ENCODE measurements around the gene RAB31.

The RAB31 gene

GRCh38 chr18:9792565-9793245 lies 84.6 kb downstream of the RAB31 start:
- no peak for DNase-seq

DNA sequence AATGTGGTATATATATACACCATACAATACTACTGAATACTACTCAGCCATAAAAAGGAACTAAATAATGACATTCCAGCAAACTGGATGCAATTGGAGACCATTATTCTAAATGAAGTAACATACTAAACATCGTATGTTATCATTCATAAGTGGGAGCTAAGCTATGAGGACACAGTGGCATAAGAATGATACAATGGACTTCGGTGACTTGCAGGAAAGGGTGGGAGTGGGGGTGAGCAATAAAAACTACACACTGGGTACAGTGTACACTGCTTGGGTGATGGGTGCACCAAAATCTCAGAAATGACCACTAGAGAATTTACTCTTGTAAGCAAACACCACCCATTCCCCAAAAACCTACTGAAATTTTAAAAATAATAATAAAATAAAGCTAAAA lies 87.9 kb downstream of the RAB31 start:
- DNase-seq, result no peak

GRCh38 chr18:9796935-9797549 lies 88.9 kb downstream of the RAB31 start:
- DNase-seq, result no peak

GRCh38 chr18:9802175-9803062 lies 94.3 kb downstream of the RAB31 start:
- DNase-seq, result no peak

DNA sequence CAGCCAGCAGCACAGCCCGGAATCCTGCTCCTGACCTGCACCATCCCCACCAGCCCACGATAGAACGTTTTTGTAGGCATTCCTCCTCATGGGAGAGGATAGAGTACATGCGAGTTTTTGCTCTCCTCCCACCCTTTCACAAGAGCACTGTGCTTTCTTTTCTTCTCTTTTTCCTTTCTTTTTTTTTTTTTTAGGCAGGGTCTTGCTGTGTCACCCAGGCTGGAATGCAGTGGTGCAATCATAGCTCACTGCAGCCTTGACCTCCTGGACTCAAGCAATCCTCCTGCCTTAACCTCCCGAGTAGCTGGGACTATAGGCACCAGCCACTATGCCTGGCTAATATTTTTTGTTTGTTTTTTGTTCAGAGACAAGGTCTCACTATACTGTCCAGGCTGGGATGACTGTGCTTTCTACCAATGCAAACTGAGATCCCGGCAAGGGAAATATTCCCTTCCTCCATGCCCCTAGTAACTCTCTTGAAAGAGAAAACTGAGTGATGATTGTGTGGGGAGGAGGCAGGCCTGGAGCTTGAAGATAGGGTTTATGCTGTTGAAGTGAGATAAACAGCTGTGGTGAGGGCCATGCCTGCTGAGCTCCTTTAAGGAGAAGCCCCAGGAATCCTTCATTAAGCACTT lies 95.1 kb downstream of the RAB31 start:
- no peak for DNase-seq

DNA sequence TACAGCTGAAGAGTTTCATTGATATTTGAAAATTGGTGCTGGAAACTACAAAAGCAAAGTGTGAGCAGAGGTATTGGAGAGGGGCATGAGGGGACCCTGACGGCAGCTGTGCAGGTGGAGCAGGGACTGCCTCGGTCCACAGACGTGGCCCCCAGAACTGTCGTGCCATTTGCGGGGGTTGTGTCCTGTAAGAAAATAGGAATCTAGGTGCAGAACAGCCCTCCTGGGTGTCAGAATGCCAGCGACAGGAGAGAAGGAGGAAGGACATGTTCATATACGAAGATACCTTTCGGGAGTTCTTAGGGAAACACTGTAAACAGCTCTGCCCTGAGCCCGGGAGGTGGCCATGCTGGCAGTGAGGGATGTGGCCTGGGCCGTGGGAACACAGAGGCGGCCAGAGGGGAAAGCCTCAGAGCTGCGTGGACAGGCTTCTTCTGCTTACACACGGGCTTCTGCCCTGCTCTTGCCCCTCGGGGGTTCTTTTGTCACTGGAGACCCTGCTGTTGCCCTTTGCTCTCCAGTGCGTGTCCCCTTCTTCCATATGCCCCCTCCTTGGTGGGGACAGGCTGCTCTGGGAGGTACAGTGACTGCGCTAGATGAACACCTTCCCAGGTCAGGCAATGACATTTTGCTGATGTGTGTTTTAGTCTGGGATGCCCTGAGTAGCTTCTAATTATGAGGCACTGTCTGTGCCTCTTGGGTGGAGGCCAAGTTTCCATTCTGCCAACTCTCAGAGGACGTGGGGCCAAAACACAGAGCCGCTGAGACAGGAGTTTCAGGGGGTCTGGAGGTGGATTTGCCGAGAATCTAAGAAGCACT lies 95.8 kb downstream of the RAB31 start:
- DNase-seq, result no peak

DNA sequence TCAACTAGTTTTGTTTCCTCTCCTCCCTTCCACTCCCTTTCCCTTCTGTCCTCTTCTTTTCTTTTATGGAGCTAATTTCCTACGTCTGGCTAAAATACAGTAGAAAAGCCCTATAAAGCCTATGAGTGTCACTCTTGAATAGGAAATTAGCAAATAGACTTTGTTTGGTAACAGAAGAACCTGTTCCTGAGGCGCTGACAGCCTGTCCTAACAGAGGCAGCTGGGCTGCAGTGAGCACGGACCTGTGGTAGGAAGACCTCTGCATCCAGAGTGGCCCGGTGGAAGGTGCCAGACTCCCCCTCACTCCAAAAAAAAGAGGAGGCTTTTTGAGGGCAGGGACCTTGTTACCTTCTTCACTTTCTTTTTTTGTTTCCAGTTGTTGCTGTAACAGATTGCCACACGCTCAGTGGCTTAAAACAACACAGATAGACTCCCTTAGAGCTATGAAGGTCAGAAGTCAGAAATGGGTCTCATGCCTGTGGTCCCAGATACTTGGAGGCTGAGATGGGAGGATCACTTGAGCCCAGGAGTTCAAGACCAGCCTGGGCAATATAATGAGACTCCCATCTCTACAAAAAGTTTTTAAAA lies 96.5 kb downstream of the RAB31 start:
- DNase-seq, result peak in 1 of 2 experiments; percentile 19

DNA sequence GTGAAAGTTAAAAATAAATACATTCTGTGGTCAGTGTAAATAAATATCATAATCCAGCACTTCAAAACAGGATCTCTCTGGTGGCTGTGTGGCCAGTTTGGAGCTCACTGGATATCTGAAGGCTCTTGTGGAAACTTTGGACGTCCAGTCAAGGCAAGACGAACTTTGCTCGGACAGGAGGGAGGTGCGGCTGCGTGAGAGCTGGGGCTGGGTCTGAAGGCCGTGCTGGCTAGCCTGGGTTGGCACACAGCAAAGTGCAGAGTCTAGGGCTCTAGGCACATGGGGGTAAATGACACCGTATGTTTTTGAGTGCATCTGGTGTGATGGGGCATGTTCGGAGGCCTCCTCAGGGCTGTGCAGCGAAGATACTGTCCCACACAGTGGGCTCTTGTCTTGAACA lies 98.8 kb downstream of the RAB31 start:
- DNase-seq, result no peak

GRCh38 chr18:9808295-9809241 lies 100.5 kb downstream of the RAB31 start:
- no peak for DNase-seq

DNA sequence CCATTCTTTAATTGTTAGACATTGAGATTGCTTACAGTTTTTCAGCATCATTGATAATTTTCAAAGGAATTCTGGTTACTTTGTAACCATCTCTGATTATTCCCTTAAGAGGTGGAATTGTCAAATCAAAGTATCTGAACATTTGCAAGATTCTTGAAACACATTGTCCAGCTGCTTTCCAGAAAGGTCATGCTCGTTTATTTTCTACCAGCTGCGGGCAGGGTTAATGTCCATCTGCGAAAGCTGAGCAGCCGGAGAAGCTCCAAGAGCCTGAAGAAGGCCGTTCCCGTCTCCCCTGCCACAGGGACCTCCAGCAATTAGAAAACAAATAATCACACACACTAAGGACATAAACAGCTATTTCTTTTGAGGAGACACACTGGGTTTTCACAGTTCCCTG lies 101.6 kb downstream of the RAB31 start:
- DNase-seq, result no peak

DNA sequence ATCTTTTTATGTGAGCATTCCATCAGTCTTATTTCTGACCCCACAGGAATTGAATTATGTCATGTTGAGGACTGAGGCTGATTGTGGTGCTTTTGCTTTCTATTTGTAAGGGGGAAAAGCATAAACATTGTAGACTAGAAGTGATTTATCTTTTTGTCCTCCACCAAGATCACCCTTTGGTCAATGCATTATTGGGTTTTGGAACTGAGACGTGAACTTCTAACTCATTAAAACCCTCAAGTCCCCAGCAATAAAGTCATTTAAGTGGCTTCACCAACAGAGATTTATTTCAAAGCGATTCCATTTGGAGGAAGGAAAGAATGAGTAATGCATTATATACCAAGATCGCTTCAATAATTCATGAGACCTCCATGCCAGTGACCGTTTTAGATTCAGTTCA lies 102.2 kb downstream of the RAB31 start:
- no peak for DNase-seq

DNA sequence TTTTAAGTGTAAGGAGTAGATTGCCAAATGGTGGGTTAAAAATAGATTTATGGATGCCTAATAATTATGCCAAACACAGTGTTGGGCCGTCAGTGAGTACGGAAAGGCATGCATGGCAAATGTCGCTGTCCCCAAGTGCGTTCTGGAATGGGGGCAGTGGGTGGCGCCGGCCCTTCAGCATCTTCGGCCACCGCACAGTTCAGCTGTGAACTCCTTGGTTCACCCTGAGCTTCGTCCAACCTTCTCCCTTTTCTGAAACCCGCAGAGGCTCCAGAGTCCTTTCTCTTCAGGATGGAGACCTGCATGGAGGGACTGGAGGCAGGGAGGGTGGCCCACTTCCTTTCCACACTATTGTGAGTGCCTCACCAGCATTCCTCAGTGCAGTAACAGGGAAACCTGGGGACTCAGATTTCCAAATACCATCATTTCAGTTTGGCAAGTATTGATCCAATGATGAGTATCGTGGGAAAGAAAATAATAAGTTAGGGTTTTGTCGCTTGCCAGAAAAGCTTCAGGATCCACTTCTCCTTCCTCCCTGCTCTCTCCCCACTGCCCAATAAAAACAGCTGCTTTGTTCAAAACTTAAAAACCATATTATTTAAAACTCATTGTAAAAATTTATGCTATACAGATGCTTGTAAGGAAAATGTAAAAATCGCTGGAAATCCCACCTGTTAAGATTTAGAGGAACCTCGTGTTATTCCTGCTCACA lies 103.0 kb downstream of the RAB31 start:
- no peak for DNase-seq

DNA sequence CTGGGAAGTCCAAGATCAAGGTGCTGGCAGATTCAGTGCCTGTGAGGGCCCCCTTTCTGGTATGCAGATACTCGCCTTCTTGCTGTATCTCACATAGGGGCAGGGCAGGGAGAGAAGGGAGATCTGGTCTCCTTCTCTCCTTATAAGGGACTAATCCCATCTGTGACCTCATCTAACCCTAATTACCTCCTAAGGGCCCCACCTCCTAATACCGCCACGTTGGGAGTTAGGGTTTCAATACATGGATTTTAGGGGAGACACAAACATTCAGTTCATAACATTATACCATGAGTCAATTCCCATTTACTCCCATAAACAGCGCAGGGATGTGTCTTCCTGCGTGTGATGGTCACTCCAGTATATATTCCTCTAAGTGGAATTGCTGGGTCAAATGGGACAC lies 103.9 kb downstream of the RAB31 start:
- no peak for DNase-seq

DNA sequence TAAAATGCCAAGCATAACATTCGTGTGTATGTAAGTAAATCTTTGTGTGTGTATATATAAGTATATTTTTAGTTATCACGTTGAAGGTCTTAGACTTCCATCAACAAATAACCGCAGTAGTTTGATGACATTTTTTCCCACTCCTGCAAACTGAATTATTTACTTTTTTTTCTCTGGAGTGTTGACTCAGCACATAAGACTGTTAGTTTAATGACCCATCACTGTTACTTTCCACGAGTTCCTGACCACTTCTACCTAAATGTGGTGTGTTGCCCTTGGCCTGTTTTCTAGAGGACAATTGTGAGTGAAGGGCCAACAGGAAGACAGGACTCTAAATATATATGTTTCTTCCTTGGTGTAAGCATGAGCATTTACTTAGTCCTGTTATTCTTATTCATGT lies 106.3 kb downstream of the RAB31 start:
- DNase-seq, result peak in 1 of 2 experiments; percentile 34

DNA sequence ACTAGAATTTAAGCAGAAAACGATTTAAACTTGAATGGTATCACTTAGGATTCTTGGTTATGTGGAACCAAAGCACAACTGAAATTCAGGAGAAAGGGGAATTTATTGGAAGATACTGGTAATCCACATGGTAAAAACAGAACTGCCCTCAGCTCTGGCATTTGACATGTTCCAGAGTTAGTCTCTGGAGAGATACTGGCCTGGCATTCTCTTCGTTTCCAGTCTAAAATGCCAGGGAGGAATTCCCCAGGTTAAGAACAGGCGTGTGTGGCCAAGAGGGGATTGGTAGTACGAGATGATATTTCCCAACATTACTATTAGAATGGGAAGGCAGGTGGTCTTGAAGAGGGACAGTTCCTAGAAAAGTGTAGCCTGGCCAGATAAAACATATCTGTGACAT lies 109.2 kb downstream of the RAB31 start:
- DNase-seq, result no peak

DNA sequence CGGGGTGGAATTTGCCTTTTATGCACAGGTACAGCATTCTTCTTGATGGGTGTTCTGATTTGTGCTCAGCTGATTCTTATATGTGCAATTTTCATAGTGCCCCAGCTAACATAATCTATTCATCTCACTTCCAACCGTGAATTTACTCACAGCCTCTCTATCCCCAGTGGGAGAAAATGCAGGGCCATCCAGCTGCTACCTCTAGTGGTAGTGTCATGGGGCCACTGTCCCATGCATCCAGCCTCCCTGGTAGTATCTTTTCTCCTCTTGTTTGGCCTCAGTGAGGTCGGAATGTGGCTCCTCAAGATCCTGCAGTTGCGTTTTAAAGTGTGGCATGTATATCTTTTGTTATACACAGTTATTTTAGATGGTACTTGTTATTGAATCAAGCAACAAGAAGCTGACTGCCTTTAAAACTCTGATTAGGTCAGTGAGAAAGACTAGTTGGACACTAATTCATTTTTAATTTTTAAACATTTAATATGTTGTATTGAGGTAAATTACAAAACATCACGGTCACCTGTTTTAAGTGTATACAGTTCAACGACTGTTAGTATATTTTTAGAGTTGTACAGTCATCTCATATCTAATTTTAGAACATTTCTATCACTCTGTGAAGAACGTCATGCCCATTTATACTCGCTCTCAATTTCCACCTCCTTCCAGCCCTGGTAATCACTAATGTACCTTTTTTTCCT lies 109.8 kb downstream of the RAB31 start:
- no peak for DNase-seq

DNA sequence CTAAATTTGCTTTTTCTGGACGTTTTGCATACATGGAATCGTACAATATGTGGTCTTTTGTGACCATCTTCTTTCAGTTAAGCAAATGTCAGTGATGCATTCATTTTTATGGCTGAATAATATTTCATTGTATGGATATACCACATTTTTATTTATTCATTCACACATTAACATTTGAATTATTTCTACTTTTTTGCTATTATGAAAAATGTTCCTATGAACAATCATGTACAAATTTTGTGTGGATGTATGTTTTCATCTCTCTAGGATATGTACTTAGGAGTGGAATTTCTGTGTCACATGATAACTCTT lies 110.3 kb downstream of the RAB31 start:
- DNase-seq, result no peak

GRCh38 chr18:9820127-9820526 lies 112.0 kb downstream of the RAB31 start:
- no peak for DNase-seq

GRCh38 chr18:9820719-9821118 lies 112.6 kb downstream of the RAB31 start:
- no peak for DNase-seq

Measured in SHP77 (cell line).